Ovary (tissue), 3 donors: ENCODE measurements around the gene POU5F1.

Experiments
- CTCF ChIP-seq, 3 donors: fragments of 450-650 bp in 2 of 3; fragments of 200-600 bp in 1 of 3; IDR thresholded peaks; one replicate each; pipeline versions ENCODE4 v1.5.1 to v1.8.0; 2016 to 2022; ENCODE audit warnings: antibody characterized with exemption in 3 of 3, mild to moderate bottlenecking in 1 of 3
- POLR2A ChIP-seq: fragments of 450-650 bp; IDR thresholded peaks from one replicate; pipeline ENCODE4 v1.6.1; 2017; ENCODE audit warnings: antibody characterized with exemption, mild to moderate bottlenecking, moderate library complexity
- donor health status: DM: no; HTN: no; CAD: no.

GRCh38 chr6:31214516-31214915, 44.0 kb upstream of the POU5F1 start:
- TF ChIP-seq POLR2A (no peak), CTCF (IDR thresholded peaks at IDR 0.05) (no peak)
